Liver (tissue), 9 donors: ENCODE data around the gene PGM5. TPM values are rescaled to one million over a fixed set of nuclear protein-coding genes. Genes with fewer than 3 reads are reported as not detected.

ENCODE experiments used
- DNase-seq: peaks from one replicate; pipeline ENCODE4 v3.0.0-alpha.2; 2017; ENCODE audit warnings: low spot score
- H3K27ac ChIP-seq, 2 donors: one replicate each; pipeline ENCODE4 v1.7.0; 2013; ENCODE audit warnings: inconsistent platforms in 2 of 2, low read length in 2 of 2, control low read depth in 1 of 2, low read depth in 1 of 2, mild to moderate bottlenecking in 1 of 2
- H3K27me3 ChIP-seq, 4 donors: one replicate each; pipeline versions ENCODE4 v1.6.1 to v1.7.0; 2013; ENCODE audit warnings: low read length in 3 of 4, inconsistent platforms in 1 of 4, mild to moderate bottlenecking in 1 of 4, moderate library complexity in 1 of 4; ENCODE audit not compliant: control insufficient read depth in 4 of 4, insufficient read depth in 4 of 4
- H3K36me3 ChIP-seq, 4 donors: one replicate each; pipeline versions ENCODE4 v1.6.1 to v1.7.0; 2013; ENCODE audit warnings: low read length in 3 of 4, mild to moderate bottlenecking in 3 of 4, low read depth in 1 of 4, moderate library complexity in 1 of 4; ENCODE audit not compliant: control insufficient read depth in 4 of 4, insufficient read depth in 3 of 4
- H3K4me1 ChIP-seq, 4 donors: one replicate each; pipeline versions ENCODE4 v1.6.1 to v1.7.0; 2013; ENCODE audit warnings: low read length in 3 of 4, mild to moderate bottlenecking in 3 of 4, moderate library complexity in 1 of 4; ENCODE audit not compliant: control insufficient read depth in 4 of 4, insufficient read depth in 4 of 4
- H3K4me3 ChIP-seq, 3 donors: one replicate each; pipeline versions ENCODE4 v1.6.1 to v1.7.0; 2013; ENCODE audit warnings: low read length in 3 of 3, control low read depth in 1 of 3, low read depth in 1 of 3, mild to moderate bottlenecking in 1 of 3
- H3K9ac ChIP-seq, 2 donors: one replicate each; pipeline ENCODE4 v1.7.0; 2013; ENCODE audit warnings: low read length in 2 of 2, mild to moderate bottlenecking in 2 of 2, moderate library complexity in 2 of 2, control low read depth in 1 of 2, low read depth in 1 of 2
- H3K9me3 ChIP-seq, 4 donors: one replicate each; pipeline versions ENCODE4 v1.6.1 to v1.7.0; 2013; ENCODE audit warnings: low read length in 3 of 4; ENCODE audit not compliant: control insufficient read depth in 4 of 4
- EGR1 ChIP-seq, 2 donors: IDR thresholded peaks; 2 replicates each; pipeline ENCODE4 v1.6.1; 2016 to 2018; ENCODE audit warnings: antibody characterized with exemption in 2 of 2, low read depth in 2 of 2
- FOXA1 ChIP-seq: IDR thresholded peaks from 2 replicates; pipeline ENCODE4 v1.6.1; 2016; ENCODE audit warnings: antibody characterized with exemption
- FOXA2 ChIP-seq: IDR thresholded peaks from 2 replicates; pipeline ENCODE4 v1.6.1; 2016; ENCODE audit warnings: antibody characterized with exemption
- GABPA ChIP-seq, 2 donors: IDR thresholded peaks in 1 of 2; conservative IDR thresholded peaks in 1 of 2; 2 replicates each; pipeline ENCODE4 v1.6.1; 2016; ENCODE audit warnings: antibody characterized with exemption in 2 of 2, mild to moderate bottlenecking in 1 of 2, moderate library complexity in 1 of 2
- HNF4G ChIP-seq: IDR thresholded peaks from 2 replicates; pipeline ENCODE4 v1.6.1; 2016; ENCODE audit warnings: antibody characterized with exemption
- JUND ChIP-seq, 2 donors: IDR thresholded peaks; 2 replicates each; pipeline ENCODE4 v1.6.1; 2016; ENCODE audit warnings: antibody characterized with exemption in 2 of 2
- MAX ChIP-seq: IDR thresholded peaks from 2 replicates; pipeline ENCODE4 v1.6.1; 2016; ENCODE audit warnings: antibody characterized with exemption
- NR2F2 ChIP-seq: IDR thresholded peaks from 2 replicates; pipeline ENCODE4 v1.6.1; 2016; ENCODE audit warnings: antibody characterized with exemption
- RAD21 ChIP-seq, 2 donors: IDR thresholded peaks; 2 replicates each; pipeline ENCODE4 v1.6.1; 2016; ENCODE audit warnings: antibody characterized with exemption in 2 of 2, mild to moderate bottlenecking in 2 of 2
- RXRA ChIP-seq, 2 donors: IDR thresholded peaks; 2 replicates each; pipeline ENCODE4 v1.6.1; 2017 to 2018; ENCODE audit warnings: antibody characterized with exemption in 2 of 2, mild to moderate bottlenecking in 1 of 2
- SP1 ChIP-seq: IDR thresholded peaks from 2 replicates; pipeline ENCODE4 v1.6.1; 2018; ENCODE audit warnings: antibody characterized with exemption, mild to moderate bottlenecking
- TAF1 ChIP-seq: conservative IDR thresholded peaks from 2 replicates; pipeline ENCODE4 v1.6.1; 2016; ENCODE audit warnings: antibody characterized with exemption, mild to moderate bottlenecking
- YY1 ChIP-seq: IDR thresholded peaks from 2 replicates; pipeline ENCODE4 v1.6.1; 2016; ENCODE audit warnings: antibody characterized with exemption, mild to moderate bottlenecking
- WGBS: extraction: QIAGEN DNeasy Blood & Tissue Kit; methylation state at CpG from one replicate; pipeline ENCODE4 v1.1.7; 2013; 5-methylcytosine and 5-hydroxymethylcytosine counted together
- polyA plus RNA-seq, 2 donors: library from polyadenylated mRNA; stranded (reverse) in 1 of 2; unstranded in 1 of 2; fragments of 200-250 nt in 1 of 2; fragments of >200 nt in 1 of 2; fragmentation: Nextera tagmentation in 1 of 2; extraction: Ambion mirVana in 1 of 2; gene quantifications; one replicate each; pipeline versions ENCODE4 v1.2.1 to v1.2.3, GENCODE V29; 2013 to 2015
- total RNA-seq, 2 donors: library from RNA; depleted of rRNA; stranded (reverse); fragments of >200 nt; gene quantifications; one replicate each; pipeline ENCODE4 v1.2.3, GENCODE V29; 2014
- TF ChIP-seq, protein P1 (sequence below): fragments of 150-350 bp; IDR thresholded peaks from 2 replicates; pipeline ENCODE4 v1.5.1; 2017; ENCODE audit warnings: improper control_type of control experiment, low read depth, low read length; ENCODE audit not compliant: missing input control
- TF ChIP-seq, protein P2 (sequence below): IDR thresholded peaks from 2 replicates; pipeline ENCODE4 v1.6.1; 2016; ENCODE audit warnings: antibody characterized with exemption
- TF ChIP-seq, protein P3 (sequence below): IDR thresholded peaks from 2 replicates; pipeline ENCODE4 v1.6.1; 2016; ENCODE audit warnings: antibody characterized with exemption, mild to moderate bottlenecking
- TF ChIP-seq, protein P4 (sequence below): IDR thresholded peaks from 2 replicates; pipeline ENCODE4 v1.6.1; 2016; ENCODE audit warnings: antibody characterized with exemption
- donor health status: healthy.
- donor health status: healthy.
- donor health status: healthy.
- donor health status: healthy.
- donor health status: healthy.

Gene PGM5
- total and polyA plus RNA-seq, 4 donors: 0.63 to 8.5 (median 2.2) TPM

DNA sequence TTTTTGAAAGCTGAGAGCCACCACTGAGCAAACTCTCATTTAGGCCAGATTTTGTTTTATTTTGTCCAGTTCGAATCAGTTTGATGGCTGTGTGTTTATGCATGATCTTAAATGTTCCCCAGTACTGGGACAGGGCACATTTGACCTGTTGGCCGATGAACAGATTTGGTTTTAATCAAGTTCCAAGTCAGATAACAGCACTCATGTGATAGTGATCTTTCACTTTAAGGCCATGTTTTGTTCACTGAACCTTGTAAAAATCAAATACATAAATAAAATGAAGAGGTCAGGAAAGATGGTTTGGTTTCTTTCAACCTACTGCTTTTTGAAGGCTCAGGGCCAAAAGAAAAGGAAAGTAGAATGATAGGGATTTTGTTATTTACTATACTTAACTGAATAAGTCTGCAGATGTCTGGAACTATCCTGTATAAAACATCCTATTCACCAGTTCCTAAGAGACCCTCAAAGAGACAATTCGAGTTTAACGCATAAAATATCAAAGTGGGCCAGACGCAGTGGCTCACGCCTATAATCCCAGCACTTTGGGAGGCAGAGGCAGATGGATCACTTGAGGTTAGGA is 77.2 kb downstream of the PGM5 start:
- H3K36me3 ChIP-seq: no peaks in the 10 kb centered on the region
- TF ChIP-seq, protein P1, sequence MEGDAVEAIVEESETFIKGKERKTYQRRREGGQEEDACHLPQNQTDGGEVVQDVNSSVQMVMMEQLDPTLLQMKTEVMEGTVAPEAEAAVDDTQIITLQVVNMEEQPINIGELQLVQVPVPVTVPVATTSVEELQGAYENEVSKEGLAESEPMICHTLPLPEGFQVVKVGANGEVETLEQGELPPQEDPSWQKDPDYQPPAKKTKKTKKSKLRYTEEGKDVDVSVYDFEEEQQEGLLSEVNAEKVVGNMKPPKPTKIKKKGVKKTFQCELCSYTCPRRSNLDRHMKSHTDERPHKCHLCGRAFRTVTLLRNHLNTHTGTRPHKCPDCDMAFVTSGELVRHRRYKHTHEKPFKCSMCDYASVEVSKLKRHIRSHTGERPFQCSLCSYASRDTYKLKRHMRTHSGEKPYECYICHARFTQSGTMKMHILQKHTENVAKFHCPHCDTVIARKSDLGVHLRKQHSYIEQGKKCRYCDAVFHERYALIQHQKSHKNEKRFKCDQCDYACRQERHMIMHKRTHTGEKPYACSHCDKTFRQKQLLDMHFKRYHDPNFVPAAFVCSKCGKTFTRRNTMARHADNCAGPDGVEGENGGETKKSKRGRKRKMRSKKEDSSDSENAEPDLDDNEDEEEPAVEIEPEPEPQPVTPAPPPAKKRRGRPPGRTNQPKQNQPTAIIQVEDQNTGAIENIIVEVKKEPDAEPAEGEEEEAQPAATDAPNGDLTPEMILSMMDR: no peak
- TF ChIP-seq MAX (no peak), SP1 (no peak), RAD21 (IDR thresholded peaks at IDR 0.05) (no peak), NR2F2 (no peak), GABPA (IDR thresholded peaks at IDR 0.05 in 1 of 2, conservative IDR thresholded peaks at IDR 0.05 in 1 of 2) (no peak), FOXA1 (no peak), JUND (IDR thresholded peaks at IDR 0.05) (no peak), EGR1 (IDR thresholded peaks at IDR 0.05; ENCODE audit: low read depth in 2 of 2) (no peak), FOXA2 (no peak)
- TF ChIP-seq, protein P2, sequence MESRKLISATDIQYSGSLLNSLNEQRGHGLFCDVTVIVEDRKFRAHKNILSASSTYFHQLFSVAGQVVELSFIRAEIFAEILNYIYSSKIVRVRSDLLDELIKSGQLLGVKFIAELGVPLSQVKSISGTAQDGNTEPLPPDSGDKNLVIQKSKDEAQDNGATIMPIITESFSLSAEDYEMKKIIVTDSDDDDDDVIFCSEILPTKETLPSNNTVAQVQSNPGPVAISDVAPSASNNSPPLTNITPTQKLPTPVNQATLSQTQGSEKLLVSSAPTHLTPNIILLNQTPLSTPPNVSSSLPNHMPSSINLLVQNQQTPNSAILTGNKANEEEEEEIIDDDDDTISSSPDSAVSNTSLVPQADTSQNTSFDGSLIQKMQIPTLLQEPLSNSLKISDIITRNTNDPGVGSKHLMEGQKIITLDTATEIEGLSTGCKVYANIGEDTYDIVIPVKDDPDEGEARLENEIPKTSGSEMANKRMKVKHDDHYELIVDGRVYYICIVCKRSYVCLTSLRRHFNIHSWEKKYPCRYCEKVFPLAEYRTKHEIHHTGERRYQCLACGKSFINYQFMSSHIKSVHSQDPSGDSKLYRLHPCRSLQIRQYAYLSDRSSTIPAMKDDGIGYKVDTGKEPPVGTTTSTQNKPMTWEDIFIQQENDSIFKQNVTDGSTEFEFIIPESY: no peak
- TF ChIP-seq, protein P3, sequence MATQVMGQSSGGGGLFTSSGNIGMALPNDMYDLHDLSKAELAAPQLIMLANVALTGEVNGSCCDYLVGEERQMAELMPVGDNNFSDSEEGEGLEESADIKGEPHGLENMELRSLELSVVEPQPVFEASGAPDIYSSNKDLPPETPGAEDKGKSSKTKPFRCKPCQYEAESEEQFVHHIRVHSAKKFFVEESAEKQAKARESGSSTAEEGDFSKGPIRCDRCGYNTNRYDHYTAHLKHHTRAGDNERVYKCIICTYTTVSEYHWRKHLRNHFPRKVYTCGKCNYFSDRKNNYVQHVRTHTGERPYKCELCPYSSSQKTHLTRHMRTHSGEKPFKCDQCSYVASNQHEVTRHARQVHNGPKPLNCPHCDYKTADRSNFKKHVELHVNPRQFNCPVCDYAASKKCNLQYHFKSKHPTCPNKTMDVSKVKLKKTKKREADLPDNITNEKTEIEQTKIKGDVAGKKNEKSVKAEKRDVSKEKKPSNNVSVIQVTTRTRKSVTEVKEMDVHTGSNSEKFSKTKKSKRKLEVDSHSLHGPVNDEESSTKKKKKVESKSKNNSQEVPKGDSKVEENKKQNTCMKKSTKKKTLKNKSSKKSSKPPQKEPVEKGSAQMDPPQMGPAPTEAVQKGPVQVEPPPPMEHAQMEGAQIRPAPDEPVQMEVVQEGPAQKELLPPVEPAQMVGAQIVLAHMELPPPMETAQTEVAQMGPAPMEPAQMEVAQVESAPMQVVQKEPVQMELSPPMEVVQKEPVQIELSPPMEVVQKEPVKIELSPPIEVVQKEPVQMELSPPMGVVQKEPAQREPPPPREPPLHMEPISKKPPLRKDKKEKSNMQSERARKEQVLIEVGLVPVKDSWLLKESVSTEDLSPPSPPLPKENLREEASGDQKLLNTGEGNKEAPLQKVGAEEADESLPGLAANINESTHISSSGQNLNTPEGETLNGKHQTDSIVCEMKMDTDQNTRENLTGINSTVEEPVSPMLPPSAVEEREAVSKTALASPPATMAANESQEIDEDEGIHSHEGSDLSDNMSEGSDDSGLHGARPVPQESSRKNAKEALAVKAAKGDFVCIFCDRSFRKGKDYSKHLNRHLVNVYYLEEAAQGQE: no peak
- DNase-seq: no peak
- WGBS: 80% methylated on average over 6 of the region's 6 CpGs
- H3K4me1 ChIP-seq: no peaks in the 10 kb centered on the region
- H3K4me3 ChIP-seq: no peak overlapping the region
- H3K9me3 ChIP-seq: no peaks in the 10 kb centered on the region
- H3K27me3 ChIP-seq: no peaks in the 10 kb centered on the region
- H3K27ac ChIP-seq: no peak overlapping the region
- H3K9ac ChIP-seq: no peak overlapping the region

DNA sequence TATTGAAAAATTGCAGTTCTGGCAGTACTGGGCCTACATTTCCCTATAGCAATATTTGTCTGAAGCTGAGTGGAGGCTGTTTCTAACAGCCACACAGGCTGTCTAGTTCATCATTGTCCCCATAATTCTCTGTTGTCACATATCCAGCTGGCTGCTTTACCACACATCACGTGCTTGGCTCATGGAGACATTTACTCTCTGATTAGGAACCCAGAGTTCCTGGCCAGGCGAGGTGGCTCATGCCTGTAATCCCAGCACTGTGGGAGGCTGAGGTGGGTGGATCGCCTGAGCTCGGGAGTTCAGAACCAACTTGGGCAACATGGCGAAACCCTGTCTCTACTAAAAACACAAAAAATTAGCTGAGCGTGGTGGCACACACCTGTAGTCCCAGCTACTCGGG is 81.4 kb downstream of the PGM5 start:
- Histone ChIP-seq H3K4me3 (no peak overlapping the region), H3K4me1 (no peaks in the 10 kb centered on the region), H3K36me3 (no peaks in the 10 kb centered on the region), H3K27me3 (no peaks in the 10 kb centered on the region), H3K9ac (no peak overlapping the region), H3K9me3 (peaks cover 0 to 11% (median 2%) of the 10 kb centered on the region in 4 donors), H3K27ac (no peak overlapping the region)
- DNase-seq: no peak
- WGBS: 77% methylated on average over 7 of the region's 7 CpGs
- TF ChIP-seq GABPA (IDR thresholded peaks at IDR 0.05 in 1 of 2, conservative IDR thresholded peaks at IDR 0.05 in 1 of 2) (no peak), HNF4G (no peak), RAD21 (IDR thresholded peaks at IDR 0.05) (no peak), YY1 (no peak), FOXA2 (no peak), TAF1 (no peak), MAX (no peak), FOXA1 (no peak), JUND (IDR thresholded peaks at IDR 0.05) (no peak), EGR1 (IDR thresholded peaks at IDR 0.05; ENCODE audit: low read depth in 2 of 2) (no peak), RXRA (IDR thresholded peaks at IDR 0.05) (no peak), NR2F2 (no peak)
- TF ChIP-seq, protein P4, sequence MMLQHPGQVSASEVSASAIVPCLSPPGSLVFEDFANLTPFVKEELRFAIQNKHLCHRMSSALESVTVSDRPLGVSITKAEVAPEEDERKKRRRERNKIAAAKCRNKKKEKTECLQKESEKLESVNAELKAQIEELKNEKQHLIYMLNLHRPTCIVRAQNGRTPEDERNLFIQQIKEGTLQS: no peak
- TF ChIP-seq, protein P3: no peak
- TF ChIP-seq, protein P2: no peak
